NCI-H460 (cell line): ENCODE measurements around the gene BCKDHA. TPM values are rescaled to one million over a fixed set of nuclear protein-coding genes. Genes with fewer than 3 reads are reported as not detected.
"Not testable (repeated sequence)": the region's sequence is repeated elsewhere in the genome, so short reads cannot be mapped to it uniquely, and the experiment has no call there.

Source experiments
- DNase-seq: peaks from one replicate; pipeline ENCODE4 v3.0.0-alpha.2; 2016; ENCODE audit warnings: low read depth; ENCODE audit errors: extremely low read depth
- total RNA-seq: library from RNA; depleted of rRNA; stranded (reverse); fragments of >200 nt; shearing (Covaris generic); gene quantifications from 2 replicates; pipeline ENCODE4 v1.2.3, GENCODE V29; 2014

The BCKDHA gene
- total RNA-seq, 1 experiment from 2014 or later = 33.6 TPM

DNA sequence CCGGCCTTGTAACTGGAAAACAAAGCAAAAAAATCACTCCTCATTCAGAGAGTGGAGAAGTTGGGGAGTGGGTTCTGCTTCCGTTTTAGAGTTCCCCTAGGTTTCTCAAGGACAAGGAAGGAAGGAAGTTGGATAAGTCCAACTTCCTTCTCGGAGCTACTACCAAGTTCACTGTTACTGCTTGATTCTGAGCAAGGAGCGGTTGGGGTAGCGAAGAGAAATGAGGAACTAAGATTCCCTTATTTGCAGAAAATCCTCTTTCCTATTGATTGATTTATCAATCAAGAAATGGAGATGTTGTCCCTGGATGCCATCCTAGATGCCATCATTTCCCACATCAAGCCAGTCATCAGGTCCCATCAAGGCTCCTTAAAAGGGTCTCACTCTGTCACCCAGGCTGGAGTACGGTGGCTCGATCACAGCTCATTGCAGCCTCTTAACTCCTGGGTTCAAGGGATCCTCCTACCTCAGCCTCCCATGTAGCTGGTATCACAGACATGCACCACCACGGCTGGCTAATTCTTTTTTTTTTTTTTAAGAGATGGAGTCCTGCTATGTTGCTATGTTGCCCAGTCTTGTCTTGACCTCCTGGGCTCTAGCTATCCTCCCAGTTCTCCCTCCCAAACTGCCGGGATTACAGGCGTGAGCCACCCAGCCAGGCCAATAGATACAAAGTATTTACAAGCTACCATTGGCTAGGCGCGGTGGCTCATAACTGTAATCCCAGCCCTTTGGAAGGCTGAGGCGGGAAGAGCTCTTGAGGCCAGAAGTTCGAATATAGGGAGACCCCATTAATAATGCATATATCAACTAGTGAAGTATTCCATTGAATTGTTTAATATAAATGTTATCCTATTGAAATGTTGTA, 32.9 kb upstream of the BCKDHA start:
- no peak for DNase-seq

DNA sequence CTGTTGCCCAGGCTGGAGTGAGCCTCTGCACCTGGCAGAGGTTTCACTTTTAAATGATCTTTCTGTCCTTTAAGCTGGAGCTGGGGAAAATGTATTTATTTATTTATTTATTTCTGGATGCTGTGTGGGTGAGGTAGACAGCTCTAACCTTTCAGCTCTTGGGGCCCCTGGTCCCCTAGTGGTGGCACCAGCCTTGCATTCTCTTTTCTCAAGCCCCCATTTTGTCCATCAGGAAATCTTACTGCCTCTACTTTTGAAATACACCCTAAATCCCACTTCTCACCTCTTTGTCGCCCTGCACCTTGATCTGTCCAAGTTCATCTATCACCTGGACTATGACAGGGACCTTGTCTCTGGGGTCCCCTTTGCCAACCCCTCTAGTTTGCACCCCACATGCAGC, 31.5 kb upstream of the BCKDHA start:
- no peak for DNase-seq

DNA sequence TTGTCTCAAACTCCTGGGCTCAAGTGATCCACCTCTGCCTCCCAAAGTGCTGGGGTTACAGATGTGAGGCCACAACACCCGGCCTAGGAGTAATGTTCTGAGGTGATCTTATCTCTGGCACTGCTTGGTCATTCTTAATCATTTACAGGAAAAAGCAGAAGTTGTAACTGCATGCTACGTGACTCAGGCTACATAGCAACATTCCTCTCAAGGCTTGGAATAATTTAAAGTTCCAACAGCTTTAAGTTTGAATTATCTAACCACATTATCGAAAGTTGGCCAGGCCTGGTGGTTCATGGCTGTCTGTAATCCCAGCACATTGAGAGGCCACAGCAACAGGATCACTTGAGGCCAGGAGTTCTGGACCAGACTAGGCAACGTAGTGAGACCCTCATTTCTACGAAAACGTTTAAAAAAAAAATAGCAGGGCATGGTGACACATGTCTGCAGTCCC, 29.7 kb upstream of the BCKDHA start:
- DNase-seq = no peak

DNA sequence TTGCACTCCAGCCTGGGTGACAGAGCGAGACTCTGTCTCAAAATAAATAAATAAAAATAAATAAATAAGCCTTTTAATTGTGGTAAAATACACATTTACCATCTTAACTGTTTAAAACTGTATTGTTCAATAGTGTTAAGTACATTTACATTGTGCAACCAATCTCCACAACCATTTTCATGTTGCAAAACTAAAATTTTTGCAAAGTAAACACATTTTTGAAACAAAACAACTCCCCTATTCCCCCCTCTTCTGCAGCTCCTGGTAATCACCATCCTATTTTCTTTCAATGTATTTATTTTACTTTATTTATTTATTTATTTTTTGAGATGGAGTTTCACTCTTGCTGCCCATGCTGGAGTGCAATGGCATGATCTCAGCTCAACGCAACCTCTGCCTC, 27.8 kb upstream of the BCKDHA start:
- no peak for DNase-seq

DNA sequence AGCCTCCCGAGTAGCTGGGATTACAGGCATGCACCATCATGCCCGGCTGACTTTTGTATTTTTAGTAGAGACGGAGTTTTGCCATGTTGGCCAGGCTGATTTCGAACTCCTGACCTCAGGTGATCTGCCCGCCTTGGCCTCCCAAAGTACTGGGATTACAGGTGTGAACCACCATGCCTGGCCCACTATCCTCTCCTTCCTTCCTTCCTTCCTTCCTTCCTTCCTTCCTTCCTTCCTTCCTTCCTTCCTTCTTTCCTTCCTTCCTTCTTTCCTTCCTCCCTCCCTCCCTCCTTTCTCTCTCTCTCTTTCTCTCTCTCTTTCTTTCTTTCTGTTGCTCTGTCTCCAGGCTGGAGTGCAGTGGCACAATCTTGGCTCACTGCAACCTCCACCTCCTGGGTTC, 26.5 kb upstream of the BCKDHA start:
- not testable (repeated sequence) for DNase-seq

DNA sequence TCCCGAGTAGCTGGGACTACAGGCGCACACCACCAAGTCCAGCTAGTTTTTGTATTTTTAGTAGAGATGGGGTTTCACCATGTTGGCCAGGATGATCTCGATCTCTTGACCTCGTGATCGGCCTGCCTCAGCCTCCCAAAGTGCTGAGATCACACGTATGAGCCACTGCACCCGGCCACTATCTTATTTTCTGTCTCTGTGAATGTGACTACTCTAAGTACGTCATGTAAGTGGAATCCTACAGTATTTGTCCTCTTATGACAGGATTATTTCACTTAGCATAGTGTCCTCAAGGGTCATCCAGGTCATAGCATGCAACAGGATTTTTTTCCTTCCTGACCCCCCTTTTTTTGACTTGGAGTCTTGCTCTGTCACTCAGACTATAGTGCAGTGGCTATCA, 26.1 kb upstream of the BCKDHA start:
- no peak for DNase-seq

DNA sequence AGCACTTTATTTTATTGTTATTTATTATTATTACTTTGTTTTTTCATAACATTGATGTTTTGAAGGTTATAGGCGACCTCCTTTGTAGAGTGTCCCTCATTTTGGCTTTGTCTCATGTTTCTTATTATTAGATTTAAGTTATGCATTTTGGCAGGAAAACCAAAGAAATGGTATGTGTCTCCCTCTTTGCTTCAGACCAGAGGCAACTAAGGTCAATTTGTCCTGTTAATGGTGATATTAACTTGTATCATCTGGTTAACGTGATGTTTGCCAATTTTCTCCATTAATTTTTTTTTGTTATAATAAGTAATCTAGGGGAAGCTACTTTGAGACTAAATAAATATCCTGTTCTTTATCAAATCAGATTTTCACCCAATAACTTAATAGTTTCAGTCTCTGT, 25.1 kb upstream of the BCKDHA start:
- no peak for DNase-seq

DNA sequence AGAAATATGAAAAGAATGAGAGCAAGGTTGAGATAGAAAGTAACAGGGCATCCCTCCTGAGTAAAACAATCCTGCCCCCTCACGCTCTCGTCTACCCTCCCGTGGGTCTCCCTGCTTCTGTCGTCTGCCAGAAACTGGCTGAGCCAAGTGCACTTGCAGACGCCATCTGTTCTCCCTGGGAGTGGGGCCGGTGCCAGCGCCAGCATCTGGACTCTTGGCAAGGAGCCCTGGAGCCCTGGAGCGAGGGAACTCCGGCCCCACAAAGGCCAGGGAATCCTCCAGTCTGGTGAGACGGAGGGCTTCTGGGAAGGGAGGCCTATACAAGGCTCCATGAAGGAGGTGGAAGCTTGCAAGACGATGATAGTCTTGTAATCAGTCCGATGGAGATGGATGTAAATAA, 23.6 kb upstream of the BCKDHA start:
- no peak for DNase-seq

DNA sequence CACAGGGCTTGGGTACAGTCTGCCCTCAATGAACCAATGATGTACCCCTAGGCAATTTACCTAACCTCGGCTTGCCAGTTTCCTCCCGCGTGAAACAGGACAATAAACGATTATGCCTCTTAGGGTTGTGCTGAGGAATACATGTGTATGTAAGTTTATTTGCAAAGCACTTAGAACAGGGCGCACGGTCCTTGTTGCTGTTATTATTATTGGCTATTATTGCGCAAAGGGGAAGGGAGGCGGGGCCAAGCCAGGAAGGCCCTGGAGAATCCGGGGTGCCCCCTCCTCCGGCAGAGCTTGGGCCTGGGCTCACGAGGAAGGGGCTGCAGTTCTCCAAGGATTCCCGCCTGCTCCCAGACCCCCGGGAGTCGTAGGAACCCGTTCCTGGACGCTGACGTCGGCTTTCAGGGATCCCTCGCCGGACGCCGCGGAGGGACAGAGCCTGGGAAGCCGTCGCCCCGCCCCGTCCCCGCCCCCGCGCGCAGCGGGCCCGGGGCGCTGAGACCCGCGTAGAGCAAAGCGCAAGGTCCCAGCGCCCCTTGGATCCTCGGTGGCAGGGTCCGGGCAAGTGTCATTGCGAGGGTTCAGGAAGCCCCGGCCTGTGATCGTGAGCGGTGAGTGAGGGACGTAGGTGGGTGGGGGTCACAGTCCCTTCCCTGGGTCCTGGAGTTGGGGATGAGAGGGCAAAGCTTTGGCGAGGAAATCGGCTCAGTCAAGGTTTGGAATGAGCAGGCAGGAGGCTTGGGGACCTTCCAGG, 21.2 kb upstream of the BCKDHA start, which contains the start of gene TMEM91:
Gene TMEM91 (plus strand): TSS at position 293 of the 757 bp plus-strand sequence. CDS start 1,777 bp downstream, outside the sequence.
- no peak for DNase-seq

DNA sequence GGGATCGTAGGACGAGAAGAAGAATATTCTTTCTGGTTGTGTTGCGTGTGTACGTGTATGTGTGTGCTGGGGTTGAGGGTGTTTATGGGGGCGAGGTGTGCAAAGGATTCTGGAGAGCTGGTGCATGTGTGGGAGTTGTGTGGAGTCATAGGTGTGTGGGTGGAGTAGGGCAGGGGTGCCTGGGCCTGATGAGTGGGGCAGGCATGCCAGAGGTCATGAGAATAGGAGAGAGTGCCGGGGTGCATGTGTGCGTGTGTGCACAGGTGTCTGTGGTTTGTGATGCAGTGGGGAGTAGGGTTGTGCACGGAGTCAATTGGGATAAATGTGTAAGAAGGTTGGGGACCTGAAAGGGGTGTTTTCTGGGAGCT, 20.6 kb upstream of the BCKDHA start:
- no peak for DNase-seq

DNA sequence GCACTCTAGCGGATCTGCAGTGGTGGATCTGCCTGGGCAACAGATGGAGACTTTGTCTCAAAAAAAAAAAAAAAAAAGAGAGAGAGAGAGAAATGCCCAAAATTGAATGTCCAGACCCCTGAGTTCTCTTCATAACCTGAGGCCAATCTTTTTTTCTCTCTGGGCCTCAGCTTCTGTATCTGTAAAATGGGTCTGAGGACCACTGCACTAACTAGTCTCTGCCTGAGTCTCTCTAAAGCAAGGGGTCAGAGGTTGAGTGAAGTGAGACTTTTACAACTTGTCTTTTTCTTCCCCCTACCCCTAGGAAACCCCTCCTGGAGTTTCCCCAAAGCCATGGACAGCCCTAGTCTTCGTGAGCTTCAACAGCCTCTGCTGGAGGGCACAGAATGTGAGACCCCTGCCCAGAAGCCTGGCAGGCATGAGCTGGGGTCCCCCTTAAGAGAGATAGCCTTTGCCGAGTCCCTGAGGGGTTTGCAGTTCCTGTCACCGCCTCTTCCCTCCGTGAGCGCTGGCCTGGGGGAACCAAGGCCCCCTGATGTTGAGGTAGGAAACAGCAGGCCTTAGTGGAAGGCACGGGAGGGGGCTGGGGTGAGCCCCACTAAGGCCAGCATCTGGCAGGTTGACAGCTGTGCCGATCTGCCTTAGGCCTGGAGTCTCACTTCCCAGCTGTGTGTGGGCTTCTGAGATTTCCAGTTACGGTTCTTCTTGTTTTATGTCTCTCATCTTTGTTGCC, 19.5 kb upstream of the BCKDHA start:
- DNase-seq = no peak

DNA sequence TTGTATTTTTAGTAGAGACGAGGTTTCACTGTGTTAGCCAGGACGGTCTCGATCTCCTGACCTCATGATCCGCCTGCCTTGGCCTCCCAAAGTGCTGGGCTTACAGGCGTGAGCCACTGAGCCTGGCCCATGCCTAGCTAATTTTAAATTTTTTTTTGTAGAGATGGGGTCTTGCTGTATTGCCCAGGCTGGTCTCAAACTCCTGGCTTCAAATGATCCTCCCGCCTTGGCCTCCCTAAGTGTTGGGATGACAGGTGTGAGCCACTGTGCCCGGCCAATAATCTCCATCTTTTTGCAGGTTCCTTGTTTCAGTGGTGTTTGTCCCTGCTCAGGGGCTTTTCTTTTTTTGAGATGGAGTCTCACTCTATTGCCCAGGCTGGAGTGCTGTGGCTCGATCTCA, 16.1 kb upstream of the BCKDHA start:
- not testable (repeated sequence) for DNase-seq

DNA sequence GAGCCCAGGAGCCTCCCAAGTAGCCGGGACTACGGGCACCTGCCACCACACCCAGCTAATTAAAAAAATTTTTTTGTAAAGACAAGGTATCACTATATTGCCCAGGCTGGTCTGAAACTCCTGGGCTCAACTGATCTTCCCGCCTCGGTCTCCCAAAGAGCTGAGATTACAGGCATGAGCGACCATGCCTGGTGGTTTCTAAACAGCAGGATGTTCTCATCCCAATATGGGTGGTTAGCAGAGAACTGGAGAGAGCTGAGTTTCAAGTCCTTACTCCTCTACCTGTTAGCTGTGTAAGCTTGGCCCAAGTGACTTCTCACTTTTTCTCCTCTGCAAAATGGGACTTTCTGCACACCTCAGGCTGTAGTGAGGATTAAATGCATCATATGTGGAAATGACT, 13.3 kb upstream of the BCKDHA start:
- no peak for DNase-seq

DNA sequence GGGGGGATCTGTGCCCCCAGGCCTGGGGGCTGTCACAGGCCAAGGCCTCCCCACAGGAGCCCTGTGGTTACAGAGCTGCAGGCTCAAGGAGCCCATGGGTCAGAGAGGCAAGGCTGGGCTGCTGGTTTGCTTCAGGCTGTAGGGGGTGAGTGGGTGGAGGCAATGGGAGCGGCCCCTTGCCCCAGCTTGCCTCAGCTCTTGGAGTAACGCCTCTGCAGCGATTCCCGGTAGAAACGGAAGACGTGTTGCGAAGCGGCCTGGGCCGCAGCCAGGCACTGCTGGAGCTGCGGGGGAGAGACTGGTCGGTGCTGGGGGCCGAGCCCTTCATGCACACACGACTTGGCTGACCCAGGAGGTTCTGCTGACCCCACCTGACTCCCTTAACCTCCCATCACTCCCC, 11.2 kb upstream of the BCKDHA start:
- DNase-seq = no peak

DNA sequence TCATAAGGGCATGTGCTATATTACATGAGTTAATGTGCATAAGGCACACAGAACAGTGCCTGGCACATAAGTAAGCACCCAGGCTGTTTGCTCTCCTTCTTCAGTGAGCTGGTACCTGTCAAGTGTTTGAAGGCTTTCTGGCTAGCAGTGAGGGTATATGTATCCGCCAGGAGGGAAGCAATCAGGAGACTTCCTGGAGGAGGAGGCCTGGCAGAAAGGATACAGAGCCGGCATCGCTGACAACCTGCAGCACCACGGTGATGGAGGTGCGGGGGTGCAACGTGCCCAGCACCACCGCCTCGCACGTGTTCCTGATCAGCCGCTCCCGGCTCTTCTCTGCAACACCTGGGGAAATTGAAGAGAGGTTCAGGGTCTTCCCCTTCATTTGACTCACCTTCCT, 6.0 kb upstream of the BCKDHA start:
- DNase-seq = no peak

DNA sequence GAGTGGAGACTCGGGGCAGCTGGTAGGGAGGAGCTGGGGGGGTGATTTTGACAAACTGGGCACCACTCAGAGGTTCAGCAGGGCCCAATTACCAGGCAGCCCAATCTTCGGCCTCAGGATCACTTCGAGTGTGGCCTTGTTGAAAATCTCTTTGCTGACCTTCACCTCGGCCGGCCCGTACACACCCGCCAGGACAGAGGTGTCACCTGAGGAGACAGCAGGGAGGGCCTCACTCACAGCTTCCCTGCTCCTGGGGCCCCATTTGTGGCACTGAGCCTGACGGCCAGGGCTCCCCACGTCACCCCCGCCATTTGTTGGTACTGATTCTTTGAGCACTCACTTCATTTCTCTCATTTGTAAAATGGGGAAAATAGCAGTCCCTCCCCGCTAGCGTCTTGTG, 4.8 kb upstream of the BCKDHA start:
- DNase-seq = no peak

DNA sequence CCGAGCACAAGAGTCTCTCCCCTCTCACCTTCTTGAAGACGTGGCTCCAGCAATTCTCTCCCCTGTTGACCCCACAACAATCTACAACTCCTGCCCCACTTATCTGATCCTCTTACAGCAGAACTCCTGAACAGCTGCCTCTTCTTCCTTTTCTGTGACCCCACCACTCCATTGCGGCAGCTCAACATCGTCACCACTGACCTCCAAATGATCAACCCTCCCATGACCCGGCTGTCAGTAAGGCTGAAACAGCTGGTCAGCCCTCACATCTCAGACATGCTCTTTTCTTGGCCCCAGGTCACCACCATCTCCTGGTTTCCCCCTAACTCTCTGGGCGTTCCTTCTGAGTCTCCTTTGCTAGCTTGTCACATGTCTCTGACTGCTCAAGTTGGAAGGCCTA, 2.3 kb upstream of the BCKDHA start:
- no peak for DNase-seq

DNA sequence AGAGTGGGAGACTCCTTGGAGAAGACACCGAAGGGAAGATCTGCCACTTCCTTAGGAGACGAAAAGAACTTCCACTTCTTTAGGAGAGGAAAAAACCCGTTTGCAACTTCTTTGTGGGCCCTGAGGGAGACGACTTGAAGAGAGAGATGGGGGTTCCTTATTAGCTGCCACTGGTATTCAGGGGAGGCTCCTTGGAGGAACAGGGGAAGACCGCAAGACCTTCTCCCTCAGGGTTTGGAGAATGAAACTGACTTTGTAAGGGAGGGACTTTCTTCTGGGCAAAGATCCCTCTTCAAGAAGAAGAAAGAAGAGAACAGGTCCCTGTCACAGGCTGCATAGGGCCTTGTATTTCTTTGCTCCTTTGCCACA, 416 bp downstream of the BCKDHA start:
- DNase-seq = no peak

DNA sequence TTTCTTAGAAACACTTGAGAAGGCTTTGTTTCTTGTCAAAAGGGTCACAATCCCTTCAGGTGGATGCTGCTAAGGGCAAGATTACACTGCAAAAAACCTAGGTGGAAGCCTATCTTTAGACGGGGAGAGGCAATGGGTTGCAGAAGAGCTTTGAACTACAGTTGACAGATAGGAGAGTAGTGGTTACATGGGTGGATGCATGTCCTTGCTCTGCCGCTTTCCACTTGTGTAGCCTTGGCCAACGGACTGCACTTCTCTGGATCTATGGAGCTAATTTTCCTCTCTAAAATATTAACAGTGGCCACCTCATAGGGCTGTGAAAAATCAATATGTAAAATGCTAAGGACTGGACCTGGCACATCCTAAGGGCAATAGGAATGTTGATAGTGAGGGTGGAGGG, 980 bp downstream of the BCKDHA start:
- no peak for DNase-seq

DNA sequence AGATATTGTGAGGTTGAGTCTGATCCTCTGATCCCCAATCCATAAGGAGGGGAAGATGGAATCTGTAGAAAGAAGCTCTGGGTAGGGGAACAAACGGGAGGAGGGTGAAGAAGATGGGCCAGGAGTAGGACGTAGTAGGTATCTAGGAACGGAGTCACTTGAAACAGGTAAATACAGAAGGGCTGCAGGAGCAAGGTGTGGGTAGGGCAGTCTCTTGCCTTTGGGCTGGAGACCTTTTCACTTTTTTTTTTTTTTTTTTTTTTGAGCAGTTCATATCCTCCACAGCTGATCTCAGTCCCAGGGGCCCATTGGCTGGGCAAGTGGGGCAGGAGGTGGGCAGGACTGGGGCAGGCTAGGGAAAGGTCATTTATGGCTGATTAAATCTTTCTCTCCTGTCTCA, 1.5 kb downstream of the BCKDHA start:
- DNase-seq = no peak

DNA sequence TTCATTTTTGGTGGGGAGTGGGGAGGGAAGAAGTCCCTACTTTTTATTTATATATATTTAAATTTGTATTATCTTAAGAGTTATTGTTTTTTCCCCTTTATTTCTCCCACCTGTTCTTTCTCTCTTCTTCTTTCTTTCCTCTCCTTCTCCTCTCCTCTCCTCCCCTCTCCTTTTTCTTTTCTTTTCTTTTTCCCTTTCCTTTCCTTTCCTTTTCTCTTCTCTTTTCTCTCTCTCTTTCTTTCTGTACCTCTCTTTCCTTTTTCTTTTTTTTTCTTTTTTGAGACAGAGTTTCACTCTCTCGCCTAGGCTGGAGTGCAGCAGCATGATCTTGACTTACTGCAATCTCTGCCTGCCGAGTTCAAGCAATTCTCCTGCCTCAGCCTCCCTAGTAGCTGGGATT, 1.9 kb downstream of the BCKDHA start:
- DNase-seq = no peak
